ENCODE data around the gene PCK2.

- no peak for TF ChIP-seq FOXP4 (CRISPR knock-in tag; IDR thresholded peaks at IDR 0.05)
- no peak for TF ChIP-seq ARID3A (IDR thresholded peaks at IDR 0.05; ENCODE audit: low read depth, low read length)
- no peak for TF ChIP-seq USF2 (IDR thresholded peaks at IDR 0.05; ENCODE audit: low read depth, low read length)
- TF ChIP-seq USF2 (CRISPR knock-in tag; IDR thresholded peaks at IDR 0.05; ENCODE audit: borderline replicate concordance), result no peak
- TF ChIP-seq NFATC3 (CRISPR knock-in tag; IDR thresholded peaks at IDR 0.05), result no peak
- no peak for TF ChIP-seq ZNF720 (CRISPR knock-in tag; IDR thresholded peaks at IDR 0.05)
- TF ChIP-seq JUNB (CRISPR knock-in tag; IDR thresholded peaks at IDR 0.05; ENCODE audit: borderline replicate concordance), result no peak
- no peak for TF ChIP-seq HDAC2 (CRISPR knock-in tag; IDR thresholded peaks at IDR 0.05)
- no peak for TF ChIP-seq ZBTB44 (CRISPR knock-in tag; IDR thresholded peaks at IDR 0.05)
- no peak for TF ChIP-seq TAF1 (CRISPR knock-in tag; IDR thresholded peaks at IDR 0.05)
- TF ChIP-seq ESRRA (CRISPR knock-in tag; IDR thresholded peaks at IDR 0.05; ENCODE audit: low read depth), result no peak
- TF ChIP-seq CTCF (CRISPR knock-in tag; IDR thresholded peaks at IDR 0.05), result no peak
- no peak for TF ChIP-seq ZBTB43 (CRISPR knock-in tag; conservative IDR thresholded peaks at IDR 0.05)
- TF ChIP-seq FOXP1 (IDR thresholded peaks at IDR 0.05), result no peak
- no peak for TF ChIP-seq FOXP1 (CRISPR knock-in tag; IDR thresholded peaks at IDR 0.05)
- no peak for TF ChIP-seq ATF7 (IDR thresholded peaks at IDR 0.05)
- no peak for TF ChIP-seq ATF7 (CRISPR knock-in tag; IDR thresholded peaks at IDR 0.05)
Measured at GRCh38 chr14:24079491-24080141, 14.5 kb upstream of the PCK2 start.
